ENCODE measurements around the gene POMGNT2.
A peak's percentile ranks its signal among the peaks of the same experiment; 100 is the strongest.

The POMGNT2 gene

DNA sequence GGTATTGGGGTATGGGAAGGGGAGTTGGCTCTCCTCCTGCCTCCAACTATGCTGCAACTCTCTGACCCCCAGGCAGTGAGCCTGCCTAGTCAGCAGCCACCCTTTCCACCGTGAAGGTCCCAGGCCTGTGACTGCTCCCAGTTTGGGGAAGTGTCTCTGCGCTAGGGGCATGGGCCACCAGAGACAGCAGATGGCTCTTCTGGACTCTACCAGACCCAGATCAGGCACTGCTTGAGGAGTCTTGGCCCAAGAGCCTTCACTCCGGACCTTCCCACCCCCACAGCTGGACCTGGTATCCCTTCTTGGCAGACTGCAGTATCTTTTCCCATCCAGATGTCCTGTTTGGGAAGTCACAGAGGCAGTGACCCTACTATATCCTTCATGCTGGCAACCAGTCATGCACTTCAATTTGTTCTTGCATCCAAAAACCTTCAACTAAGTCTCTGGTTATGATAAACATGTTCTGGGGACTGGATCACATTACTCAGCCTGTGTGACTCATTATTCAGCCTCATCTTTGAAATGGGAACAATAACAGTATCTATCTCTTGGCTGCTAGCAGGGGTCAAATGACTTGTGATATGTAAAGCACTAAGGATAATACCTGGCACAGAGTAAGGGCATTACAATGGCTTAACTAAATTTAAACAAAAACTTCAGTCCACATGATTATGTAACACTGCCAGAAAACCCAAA lies 62.7 kb downstream of the POMGNT2 start:
- Histone ChIP-seq H3K79me2 (ENCODE audit: insufficient read depth, low read length) (no peaks in the 10 kb centered on the region), H2AFZ (ENCODE audit: low read length) (no peak overlapping the region), H3K9ac (ENCODE audit: low read depth, low read length, poor library complexity, severe bottlenecking) (no peak overlapping the region), H3K4me2 (ENCODE audit: low read depth, low read length, poor library complexity, severe bottlenecking) (no peak overlapping the region), H3K9me2 (replicated peaks; ENCODE audit: low read depth, low read length) (no peaks in the 10 kb centered on the region), H3K27me3 (ENCODE audit: insufficient read depth, low read length, poor library complexity, severe bottlenecking) (no peaks in the 10 kb centered on the region), H4K20me1 (ENCODE audit: insufficient read depth, low read length, poor library complexity, severe bottlenecking) (no peaks in the 10 kb centered on the region), H3F3A (ENCODE audit: low read depth) (no peaks in the 10 kb centered on the region), H3K9me3 (ENCODE audit: insufficient read depth, low read depth, low read length) (peaks cover 14% of the 10 kb centered on the region; the same call in 1 of the 2 replicates), H3K4me3 (ENCODE audit: low read length, poor library complexity, severe bottlenecking) (no peak overlapping the region), H3K4me1 (ENCODE audit: insufficient read depth, low read length, poor library complexity, severe bottlenecking) (peaks cover 8% of the 10 kb centered on the region), H3K36me3 (ENCODE audit: insufficient read depth, low read length) (no peaks in the 10 kb centered on the region)
- TF ChIP-seq, protein P1, sequence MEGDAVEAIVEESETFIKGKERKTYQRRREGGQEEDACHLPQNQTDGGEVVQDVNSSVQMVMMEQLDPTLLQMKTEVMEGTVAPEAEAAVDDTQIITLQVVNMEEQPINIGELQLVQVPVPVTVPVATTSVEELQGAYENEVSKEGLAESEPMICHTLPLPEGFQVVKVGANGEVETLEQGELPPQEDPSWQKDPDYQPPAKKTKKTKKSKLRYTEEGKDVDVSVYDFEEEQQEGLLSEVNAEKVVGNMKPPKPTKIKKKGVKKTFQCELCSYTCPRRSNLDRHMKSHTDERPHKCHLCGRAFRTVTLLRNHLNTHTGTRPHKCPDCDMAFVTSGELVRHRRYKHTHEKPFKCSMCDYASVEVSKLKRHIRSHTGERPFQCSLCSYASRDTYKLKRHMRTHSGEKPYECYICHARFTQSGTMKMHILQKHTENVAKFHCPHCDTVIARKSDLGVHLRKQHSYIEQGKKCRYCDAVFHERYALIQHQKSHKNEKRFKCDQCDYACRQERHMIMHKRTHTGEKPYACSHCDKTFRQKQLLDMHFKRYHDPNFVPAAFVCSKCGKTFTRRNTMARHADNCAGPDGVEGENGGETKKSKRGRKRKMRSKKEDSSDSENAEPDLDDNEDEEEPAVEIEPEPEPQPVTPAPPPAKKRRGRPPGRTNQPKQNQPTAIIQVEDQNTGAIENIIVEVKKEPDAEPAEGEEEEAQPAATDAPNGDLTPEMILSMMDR (conservative IDR thresholded peaks at IDR 0.05; ENCODE audit: low read length), result no peak

DNA sequence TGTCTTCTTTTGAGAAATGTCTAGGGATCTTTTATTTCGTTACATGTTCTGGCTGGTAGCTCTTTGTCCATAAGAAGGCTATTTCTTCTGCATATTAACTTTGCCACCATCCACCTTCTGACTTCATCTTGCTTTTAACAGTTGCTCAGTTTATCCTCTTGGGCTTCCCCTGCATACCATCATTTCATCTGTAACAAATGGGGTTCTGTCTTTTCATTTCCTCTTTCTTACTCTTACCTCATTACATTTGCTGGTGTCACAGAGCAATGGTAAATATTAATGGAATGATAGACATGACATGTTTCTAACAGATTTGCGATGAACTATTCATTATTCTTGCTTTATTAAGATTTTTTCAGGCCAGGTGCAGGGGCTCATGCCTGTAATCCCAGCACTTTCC lies 64.4 kb downstream of the POMGNT2 start:
- no peak for TF ChIP-seq EZH2phosphoT487 (IDR thresholded peaks at IDR 0.05; ENCODE audit: borderline replicate concordance)
- TF ChIP-seq, protein P1 (conservative IDR thresholded peaks at IDR 0.05; ENCODE audit: low read length), result no peak
- no peak overlapping the region for H3K4me3 ChIP-seq (ENCODE audit: low read length, poor library complexity, severe bottlenecking)
- H3K9me3 ChIP-seq (ENCODE audit: insufficient read depth, low read depth, low read length), result peaks cover 14% of the 10 kb centered on the region; the same call in 1 of the 2 replicates
- no peaks in the 10 kb centered on the region for H3K27me3 ChIP-seq (ENCODE audit: insufficient read depth, low read length, poor library complexity, severe bottlenecking)
- H3K4me2 ChIP-seq (ENCODE audit: low read depth, low read length, poor library complexity, severe bottlenecking), result peak overlapping the region; percentile 10
- H3F3A ChIP-seq (ENCODE audit: low read depth), result no peaks in the 10 kb centered on the region
- H3K79me2 ChIP-seq (ENCODE audit: insufficient read depth, low read length), result no peaks in the 10 kb centered on the region
- no peaks in the 10 kb centered on the region for H3K9me2 ChIP-seq (replicated peaks; ENCODE audit: low read depth, low read length)
- H3K4me1 ChIP-seq (ENCODE audit: insufficient read depth, low read length, poor library complexity, severe bottlenecking), result peaks cover 8% of the 10 kb centered on the region
- no peak overlapping the region for H2AFZ ChIP-seq (ENCODE audit: low read length)
- no peaks in the 10 kb centered on the region for H3K36me3 ChIP-seq (ENCODE audit: insufficient read depth, low read length)
- H3K9ac ChIP-seq (ENCODE audit: low read depth, low read length, poor library complexity, severe bottlenecking), result no peak overlapping the region
- H4K20me1 ChIP-seq (ENCODE audit: insufficient read depth, low read length, poor library complexity, severe bottlenecking), result no peaks in the 10 kb centered on the region

DNA sequence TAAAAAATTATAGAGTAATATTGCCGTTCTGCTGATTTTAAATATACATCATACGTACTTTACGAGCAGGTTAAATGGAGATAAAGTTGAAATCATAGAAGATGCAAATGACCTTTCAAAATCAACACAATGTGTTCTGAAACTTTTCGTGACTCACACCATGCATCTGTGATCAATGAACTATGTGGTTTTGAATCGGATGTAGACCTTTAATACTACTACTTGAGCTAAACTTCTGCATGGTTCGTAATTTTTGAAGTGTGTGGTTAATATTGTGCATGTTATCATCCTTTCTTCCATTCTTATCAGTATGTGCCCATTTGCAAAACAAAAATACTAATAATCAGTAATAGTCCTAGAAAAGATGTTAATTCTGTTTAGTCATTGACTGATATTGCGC lies 67.9 kb downstream of the POMGNT2 start:
- H3K9me3 ChIP-seq (ENCODE audit: insufficient read depth, low read depth, low read length), result no peaks in the 10 kb centered on the region
- no peaks in the 10 kb centered on the region for H3K9me2 ChIP-seq (replicated peaks; ENCODE audit: low read depth, low read length)

More for the DNA sequence above, 67.9 kb downstream of the POMGNT2 start:
- TF ChIP-seq EZH2phosphoT487 (IDR thresholded peaks at IDR 0.05; ENCODE audit: borderline replicate concordance), result no peak
- TF ChIP-seq, protein P1 (conservative IDR thresholded peaks at IDR 0.05; ENCODE audit: low read length), result no peak
- no peaks in the 10 kb centered on the region for H3K36me3 ChIP-seq (ENCODE audit: insufficient read depth, low read length)
- no peaks in the 10 kb centered on the region for H3K27me3 ChIP-seq (ENCODE audit: insufficient read depth, low read length, poor library complexity, severe bottlenecking)
- H3K79me2 ChIP-seq (ENCODE audit: insufficient read depth, low read length), result no peaks in the 10 kb centered on the region
- H3K4me1 ChIP-seq (ENCODE audit: insufficient read depth, low read length, poor library complexity, severe bottlenecking), result peaks cover 8% of the 10 kb centered on the region
- no peak overlapping the region for H2AFZ ChIP-seq (ENCODE audit: low read length)
- H3F3A ChIP-seq (ENCODE audit: low read depth), result no peaks in the 10 kb centered on the region
- no peak overlapping the region for H3K4me2 ChIP-seq (ENCODE audit: low read depth, low read length, poor library complexity, severe bottlenecking)
- H4K20me1 ChIP-seq (ENCODE audit: insufficient read depth, low read length, poor library complexity, severe bottlenecking), result no peaks in the 10 kb centered on the region
- no peak overlapping the region for H3K9ac ChIP-seq (ENCODE audit: low read depth, low read length, poor library complexity, severe bottlenecking)
- H3K4me3 ChIP-seq (ENCODE audit: low read length, poor library complexity, severe bottlenecking), result no peak overlapping the region
